Loucy (cell line): Measurements from ENCODE around the gene PUM2.

Source experiments
- H2AFZ ChIP-seq: fragments of 200-600 bp; sonication (generic); 2 replicates; pipeline ENCODE4 v1.6.0; 2016; ENCODE audit warnings: antibody characterized with exemption, mild to moderate bottlenecking, low read length, moderate library complexity
- H3F3A ChIP-seq: fragments of 200-600 bp; 2 replicates; pipeline ENCODE4 v1.6.0; 2016; ENCODE audit warnings: antibody characterized with exemption, low read depth, mild to moderate bottlenecking
- H3K27me3 ChIP-seq: fragments of 200-600 bp; sonication (generic); 2 replicates; pipeline ENCODE4 v1.6.1; 2014; ENCODE audit warnings: low read length, mild to moderate bottlenecking; ENCODE audit not compliant: insufficient read depth, poor library complexity, severe bottlenecking
- H3K36me3 ChIP-seq: fragments of 200-600 bp; sonication (generic); 2 replicates; pipeline ENCODE4 v1.6.1; 2016; ENCODE audit warnings: low read length; ENCODE audit not compliant: insufficient read depth
- H3K4me1 ChIP-seq: fragments of 200-600 bp; sonication (generic); 2 replicates; pipeline ENCODE4 v1.5.1; 2014; ENCODE audit warnings: low read length, mild to moderate bottlenecking; ENCODE audit not compliant: insufficient read depth, poor library complexity, severe bottlenecking
- H3K4me2 ChIP-seq: fragments of 200-600 bp; sonication (generic); 2 replicates; pipeline ENCODE4 v1.6.0; 2014; ENCODE audit warnings: antibody characterized with exemption, low read length, low read depth, mild to moderate bottlenecking; ENCODE audit not compliant: poor library complexity, severe bottlenecking
- H3K4me3 ChIP-seq: fragments of 200-600 bp; sonication (generic); 2 replicates; pipeline ENCODE4 v1.5.1; 2014; ENCODE audit warnings: low read length, mild to moderate bottlenecking, mixed read lengths; ENCODE audit not compliant: poor library complexity, severe bottlenecking
- H3K79me2 ChIP-seq: fragments of 200-600 bp; sonication (generic); 2 replicates; pipeline ENCODE4 v1.6.1; 2014; ENCODE audit warnings: low read length; ENCODE audit not compliant: insufficient read depth
- H3K9ac ChIP-seq: fragments of 200-600 bp; sonication (generic); 2 replicates; pipeline ENCODE4 v1.6.0; 2014; ENCODE audit warnings: mild to moderate bottlenecking, low read depth, low read length, moderate library complexity; ENCODE audit not compliant: poor library complexity, severe bottlenecking
- H3K9me2 ChIP-seq: fragments of 200-600 bp; sonication (generic); replicated peaks from 2 replicates; pipeline ENCODE4 v1.6.1; 2016; ENCODE audit warnings: low read depth, low read length, mixed read lengths
- H3K9me3 ChIP-seq: fragments of 200-600 bp; sonication (generic); 2 replicates; pipeline ENCODE4 v1.6.1; 2014; ENCODE audit warnings: mild to moderate bottlenecking, antibody characterized with exemption, low read length, low read depth; ENCODE audit not compliant: insufficient read depth
- H4K20me1 ChIP-seq: fragments of 200-600 bp; sonication (generic); 2 replicates; pipeline ENCODE4 v1.6.0; 2014; ENCODE audit warnings: antibody characterized with exemption, low read length, mild to moderate bottlenecking; ENCODE audit not compliant: insufficient read depth, poor library complexity, severe bottlenecking
- EZH2phosphoT487 ChIP-seq: fragments of 200-600 bp; IDR thresholded peaks from 2 replicates; pipeline ENCODE4 v1.6.1; 2018; ENCODE audit warnings: antibody characterized with exemption, mild to moderate bottlenecking, moderate library complexity, borderline replicate concordance
- TF ChIP-seq, protein P1 (sequence below): fragments of 200-600 bp; sonication (generic); conservative IDR thresholded peaks from 2 replicates; pipeline ENCODE4 v1.5.1; 2014; ENCODE audit warnings: mild to moderate bottlenecking, antibody characterized with exemption, low read length

Gene PUM2

DNA sequence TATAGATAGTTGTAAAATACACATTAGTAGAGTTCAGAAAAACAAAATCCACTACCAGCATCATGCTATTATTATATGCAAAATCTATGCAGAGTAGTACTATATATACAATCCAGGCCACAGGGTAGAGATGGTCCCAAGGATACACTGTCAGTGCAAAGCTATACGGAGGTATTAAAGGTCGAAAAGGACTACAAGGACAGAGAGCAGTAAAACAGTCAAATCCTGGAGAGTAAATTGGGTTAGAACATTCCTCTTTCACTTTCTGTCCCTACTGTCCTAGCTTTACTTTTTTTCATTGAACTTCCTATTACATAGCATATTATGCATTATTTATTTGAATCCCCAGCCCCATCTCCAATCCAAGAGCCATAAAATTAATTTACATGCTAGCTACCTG lies 86.0 kb downstream of the PUM2 start:
- 0 out of 2 replicates have a peak, but pooled peaks cover 3% of the 10 kb centered on the region for H3K79me2 ChIP-seq
- no peaks in the 10 kb centered on the region for H3F3A ChIP-seq
- H4K20me1 ChIP-seq = peaks cover 7% of the 10 kb centered on the region
- H3K4me3 ChIP-seq = no peak overlapping the region
- H3K9ac ChIP-seq = no peak overlapping the region
- no peaks in the 10 kb centered on the region for H3K9me2 ChIP-seq
- no peaks in the 10 kb centered on the region for H3K9me3 ChIP-seq
- peaks cover 55% of the 10 kb centered on the region for H3K36me3 ChIP-seq
- H2AFZ ChIP-seq = no peak overlapping the region
- H3K4me2 ChIP-seq = no peak overlapping the region
- TF ChIP-seq, protein P1, sequence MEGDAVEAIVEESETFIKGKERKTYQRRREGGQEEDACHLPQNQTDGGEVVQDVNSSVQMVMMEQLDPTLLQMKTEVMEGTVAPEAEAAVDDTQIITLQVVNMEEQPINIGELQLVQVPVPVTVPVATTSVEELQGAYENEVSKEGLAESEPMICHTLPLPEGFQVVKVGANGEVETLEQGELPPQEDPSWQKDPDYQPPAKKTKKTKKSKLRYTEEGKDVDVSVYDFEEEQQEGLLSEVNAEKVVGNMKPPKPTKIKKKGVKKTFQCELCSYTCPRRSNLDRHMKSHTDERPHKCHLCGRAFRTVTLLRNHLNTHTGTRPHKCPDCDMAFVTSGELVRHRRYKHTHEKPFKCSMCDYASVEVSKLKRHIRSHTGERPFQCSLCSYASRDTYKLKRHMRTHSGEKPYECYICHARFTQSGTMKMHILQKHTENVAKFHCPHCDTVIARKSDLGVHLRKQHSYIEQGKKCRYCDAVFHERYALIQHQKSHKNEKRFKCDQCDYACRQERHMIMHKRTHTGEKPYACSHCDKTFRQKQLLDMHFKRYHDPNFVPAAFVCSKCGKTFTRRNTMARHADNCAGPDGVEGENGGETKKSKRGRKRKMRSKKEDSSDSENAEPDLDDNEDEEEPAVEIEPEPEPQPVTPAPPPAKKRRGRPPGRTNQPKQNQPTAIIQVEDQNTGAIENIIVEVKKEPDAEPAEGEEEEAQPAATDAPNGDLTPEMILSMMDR = no peak
- no peak for TF ChIP-seq EZH2phosphoT487
- no peaks in the 10 kb centered on the region for H3K4me1 ChIP-seq
- H3K27me3 ChIP-seq = no peaks in the 10 kb centered on the region

DNA sequence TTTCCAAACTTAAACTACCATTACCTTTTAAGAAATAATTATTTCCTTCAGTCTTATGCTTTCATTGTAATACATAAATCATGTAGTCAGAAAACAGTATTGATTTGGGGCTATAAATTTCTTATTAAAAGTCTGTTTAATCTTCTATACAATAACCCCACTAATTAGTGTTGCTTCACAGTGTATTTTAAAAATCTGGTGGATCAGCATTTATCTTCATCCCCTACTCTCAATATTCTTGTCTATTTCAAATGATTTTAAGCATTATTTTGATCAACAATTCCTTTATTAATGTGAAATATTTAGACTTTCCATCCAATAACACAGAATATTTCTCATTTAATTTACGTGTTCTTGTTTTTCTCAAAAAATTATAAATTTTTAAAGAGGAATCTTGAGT lies 93.2 kb downstream of the PUM2 start:
- Histone ChIP-seq H3K4me1 (no peaks in the 10 kb centered on the region), H3K9me2 (no peaks in the 10 kb centered on the region), H3K27me3 (no peaks in the 10 kb centered on the region), H3K79me2 (no peaks in the 10 kb centered on the region), H3K36me3 (peaks cover 84% of the 10 kb centered on the region), H3F3A (no peaks in the 10 kb centered on the region), H3K4me2 (no peak overlapping the region), H4K20me1 (peaks cover under 1% of the 10 kb centered on the region), H3K9ac (no peak overlapping the region), H2AFZ (no peak overlapping the region), H3K4me3 (no peak overlapping the region), H3K9me3 (no peaks in the 10 kb centered on the region)
- TF ChIP-seq, protein P1 = no peak
- TF ChIP-seq EZH2phosphoT487 = no peak

DNA sequence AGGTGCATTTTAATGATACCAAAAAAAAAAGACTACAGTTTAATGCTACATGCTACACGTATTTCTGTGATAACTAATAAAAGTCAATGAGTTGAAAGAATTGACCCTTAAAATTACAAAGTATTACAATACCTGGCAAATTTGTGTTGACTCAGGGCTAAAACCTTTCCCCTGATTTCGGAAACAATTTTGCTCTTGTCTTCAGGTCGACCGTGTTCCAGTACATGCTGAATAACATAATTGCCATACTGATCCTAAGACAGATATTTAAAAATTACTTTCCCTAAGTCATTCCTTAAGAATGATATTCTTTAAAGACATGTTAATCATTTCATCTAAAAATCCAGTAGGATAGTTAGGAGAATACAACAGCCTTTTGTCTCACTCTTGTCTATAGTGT lies 95.9 kb downstream of the PUM2 start:
- Histone ChIP-seq H2AFZ (no peak overlapping the region), H3K79me2 (no peaks in the 10 kb centered on the region), H3K4me2 (no peak overlapping the region), H3K4me3 (no peak overlapping the region), H3K9me2 (no peaks in the 10 kb centered on the region), H3K36me3 (peaks cover 85% of the 10 kb centered on the region), H3F3A (no peaks in the 10 kb centered on the region; the same call in 1 of the 2 replicates), H3K4me1 (no peaks in the 10 kb centered on the region), H3K27me3 (no peaks in the 10 kb centered on the region), H3K9me3 (no peaks in the 10 kb centered on the region), H3K9ac (no peak overlapping the region), H4K20me1 (no peaks in the 10 kb centered on the region)
- TF ChIP-seq EZH2phosphoT487 = no peak
- TF ChIP-seq, protein P1 = no peak
